Vein endothelial cell (primary cell): Measurements from ENCODE around the gene RASAL3. TPM values are rescaled to one million over a fixed set of nuclear protein-coding genes. Genes with fewer than 3 reads are reported as not detected.

Experiments
- small RNA-seq: library from RNA; depleted of rRNA; stranded (forward); fragments of <200 nt; gene quantifications from one replicate; pipeline ENCODE3, GENCODE V24; 2012
- total RNA-seq: library from RNA; depleted of rRNA; stranded (reverse); fragments of >200 nt; gene quantifications from 2 replicates; pipeline ENCODE4 v1.2.3, GENCODE V29; 2012

The RASAL3 gene
- 21.1 and 38.5 TPM in 2 replicates for total RNA-seq

DNA sequence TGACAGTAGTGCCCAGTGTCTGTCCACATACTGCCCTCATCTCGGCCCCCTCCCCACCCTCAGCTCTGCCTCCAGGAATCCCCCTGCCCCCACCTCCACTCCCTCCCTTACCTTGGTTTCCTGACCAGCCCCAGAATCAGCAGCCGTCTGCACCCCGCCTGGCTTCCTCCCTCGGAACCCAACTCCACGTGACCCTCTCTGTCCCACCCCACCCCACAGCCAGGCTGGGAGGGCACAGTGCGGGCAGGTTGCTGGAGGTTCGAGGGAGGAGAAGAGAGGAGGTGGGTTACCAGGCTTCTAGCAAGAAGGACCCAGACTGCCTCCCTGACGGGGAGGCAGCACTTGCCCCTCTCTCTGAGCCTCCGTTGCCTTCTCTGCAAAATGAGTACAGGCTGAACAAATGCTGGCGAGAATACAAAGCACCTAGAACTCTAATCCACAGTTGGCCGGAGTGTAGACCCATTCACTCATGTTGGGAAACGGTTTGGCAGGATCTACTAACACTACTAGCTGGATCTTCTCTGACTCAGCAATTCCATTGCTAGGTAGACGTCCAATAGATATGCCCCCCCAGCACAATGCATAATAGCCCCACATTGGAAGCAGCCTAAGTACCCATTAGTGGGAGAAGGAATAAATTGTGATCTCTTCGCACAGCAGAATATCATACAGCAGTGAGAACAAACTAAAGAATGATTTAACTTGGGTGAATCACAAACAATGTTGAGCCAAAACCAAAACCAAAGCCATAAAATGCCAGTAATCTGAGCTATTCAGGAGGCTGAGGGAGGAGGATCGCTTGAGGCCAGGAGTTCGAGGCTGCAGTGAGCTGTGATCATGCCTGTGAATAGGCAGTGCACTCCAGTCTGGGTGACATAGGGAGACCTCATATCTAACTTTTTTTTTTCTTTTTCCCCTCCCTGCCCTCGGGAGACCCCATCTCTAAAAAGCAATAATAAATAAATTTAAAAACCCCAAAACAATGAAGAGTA is at the start of gene RASAL3:
RASAL3 (minus strand) TSS at position 151 of the 992 bp plus-strand sequence. CDS start 186 bp downstream, outside the sequence.

GRCh38 chr19:15508035-15508710 is 43.8 kb upstream of the RASAL3 start, which contains the start of gene CYP4F22:
TSS of gene CYP4F22 (plus strand) at chr19:15508525. CDS start at chr19:15525337, 16,812 bp downstream.

DNA sequence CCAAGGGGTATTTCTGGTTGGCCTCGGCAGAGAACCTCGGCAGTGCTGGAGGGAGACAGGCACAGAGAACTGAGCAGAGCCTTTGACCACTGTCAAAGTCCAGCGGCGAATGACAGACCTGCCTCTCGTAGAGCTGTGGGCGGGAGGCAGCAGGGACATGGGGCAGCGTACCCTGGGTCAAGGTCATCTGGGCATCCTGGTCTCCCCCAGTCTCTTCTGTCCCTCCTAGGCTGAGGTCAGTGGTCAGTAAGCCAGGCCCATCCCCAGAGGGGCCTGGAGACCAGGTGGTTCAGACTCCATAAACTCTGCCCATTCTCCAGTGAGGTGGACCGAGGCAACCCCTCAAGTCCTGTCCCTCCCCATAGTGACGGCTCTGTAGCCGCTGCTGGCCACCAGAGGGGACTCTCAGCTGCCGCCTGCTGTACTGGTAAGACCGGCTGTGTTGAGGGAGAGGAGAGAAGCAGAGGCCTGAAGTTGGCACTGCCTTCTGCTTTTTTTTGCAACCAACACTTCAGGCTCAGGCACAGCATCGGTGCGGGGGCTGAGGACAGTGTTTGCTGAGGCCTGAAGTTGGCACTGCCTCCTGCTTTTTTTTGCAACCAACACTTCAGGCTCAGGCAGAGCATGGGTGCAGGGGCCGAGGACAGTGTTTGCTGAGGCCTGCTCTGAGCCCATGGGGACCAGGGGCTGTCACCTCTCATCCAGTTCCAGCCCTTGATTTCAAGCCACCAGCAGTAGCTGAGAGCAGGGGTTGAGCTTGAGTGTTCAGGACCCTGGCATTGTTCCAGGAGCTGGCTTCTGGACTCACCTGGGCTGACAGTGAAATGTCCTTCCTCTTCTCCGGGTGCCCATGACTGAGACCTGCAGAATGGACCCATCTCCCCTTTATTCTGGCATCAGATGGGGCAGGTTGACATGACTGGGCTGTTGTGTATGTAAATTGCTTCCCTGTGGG is 15.3 kb upstream of the RASAL3 start, which contains the start of gene PGLYRP2:
PGLYRP2 (minus strand) TSS at position 111 of the 955 bp plus-strand sequence. CDS start 130 bp downstream, outside the sequence.

GRCh38 chr19:15449620-15450527 is 14.5 kb downstream of the RASAL3 start, which contains the start of gene WIZ:
TSS of gene WIZ (minus strand) at chr19:15449956. CDS start at chr19:15448307, 1,649 bp downstream.

DNA sequence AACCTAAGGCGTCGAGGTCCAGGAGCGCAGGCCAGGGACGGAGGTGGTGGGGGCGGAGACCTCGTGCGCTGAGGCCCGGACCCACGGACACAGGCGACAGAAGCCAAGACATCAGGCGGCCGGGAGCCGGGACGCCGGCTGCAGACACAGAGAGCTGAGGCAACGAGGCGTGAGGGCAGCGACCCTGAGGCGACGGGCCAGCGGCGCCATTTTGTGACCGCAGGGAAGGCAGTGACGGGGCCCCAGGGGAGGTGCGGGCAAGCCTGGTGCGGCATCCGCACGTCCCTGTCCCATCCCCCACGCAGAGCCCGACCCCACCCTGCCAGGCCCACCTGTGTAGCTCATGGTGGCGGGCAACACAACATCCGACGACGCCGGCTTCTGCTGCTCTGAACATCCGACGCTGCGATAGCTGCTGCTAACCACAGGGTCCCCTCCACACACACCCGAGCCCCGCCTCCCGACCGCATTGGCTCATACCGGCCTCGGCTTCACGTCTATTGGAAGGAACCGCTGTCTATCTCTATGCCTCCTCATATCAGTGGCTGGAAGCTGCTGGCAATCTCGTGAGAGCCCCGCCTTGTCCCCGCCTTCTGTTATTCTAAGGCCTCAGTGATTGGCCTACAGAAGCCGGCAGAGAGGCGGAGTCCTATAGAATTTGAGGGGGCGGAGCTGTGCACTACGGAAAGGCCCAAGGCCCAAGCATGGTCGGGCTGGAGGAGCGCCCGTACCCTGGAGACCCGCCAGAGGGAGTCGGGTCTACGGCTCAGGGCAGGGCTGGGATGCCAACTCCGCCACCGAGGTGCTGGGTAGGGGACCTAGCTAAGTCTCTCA is 45.5 kb downstream of the RASAL3 start, which contains the start of gene AKAP8L:
AKAP8L (minus strand) TSS at position 410 of the 834 bp plus-strand sequence; CDS start at position 345, 65 bp downstream.

Small RNA genes lying within 50 kb of the gene (small RNA-seq; reads per million reads assigned to genes)
- gene MIR1470, result not detected

Other genes with a start within 250 kb of the RASAL3 start
- 0.29 TPM in 1 of 2 replicates, not detected in the other for gene EPHX3, start 232.1 kb downstream of the RASAL3 start, total RNA-seq
- gene BRD4, start 132.0 kb downstream of the RASAL3 start, total RNA-seq, result 26.1 and 30.4 TPM in 2 replicates
- gene AKAP8, start 84.8 kb downstream of the RASAL3 start, total RNA-seq, result 28.4 and 29.1 TPM in 2 replicates
- 67.3 and 70.9 TPM in 2 replicates for gene AKAP8L, start 45.6 kb downstream of the RASAL3 start, total RNA-seq
- 13.3 and 19.9 TPM in 2 replicates for gene WIZ, start 14.6 kb downstream of the RASAL3 start, total RNA-seq
- under 0.01 TPM in 1 of 2 replicates, not detected in the other for gene PGLYRP2, start 15.0 kb upstream of the RASAL3 start, total RNA-seq
- not detected in 2 replicates for gene CYP4F22, start 44.0 kb upstream of the RASAL3 start, total RNA-seq
- gene CYP4F8, start 150.7 kb upstream of the RASAL3 start, total RNA-seq, result not detected in 2 replicates
- gene CYP4F3, start 176.4 kb upstream of the RASAL3 start, total RNA-seq, result not detected in 2 replicates
- gene CYP4F12, start 208.5 kb upstream of the RASAL3 start, total RNA-seq, result not detected in 2 replicates